HG03280 (cell line): ENCODE measurements around the gene PARL.
"Not testable (repeated sequence)": the region's sequence is repeated elsewhere in the genome, so short reads cannot be mapped to it uniquely, and the experiment has no call there.

Experiments
- ATAC-seq: cut with Tn5 transposase; IDR thresholded peaks from one replicate; pipeline ENCODE4 v1.9.1; 2021; ENCODE audit warnings: mild to moderate bottlenecking, moderate library complexity; ENCODE audit not compliant: unreplicated experiment

Gene PARL

DNA sequence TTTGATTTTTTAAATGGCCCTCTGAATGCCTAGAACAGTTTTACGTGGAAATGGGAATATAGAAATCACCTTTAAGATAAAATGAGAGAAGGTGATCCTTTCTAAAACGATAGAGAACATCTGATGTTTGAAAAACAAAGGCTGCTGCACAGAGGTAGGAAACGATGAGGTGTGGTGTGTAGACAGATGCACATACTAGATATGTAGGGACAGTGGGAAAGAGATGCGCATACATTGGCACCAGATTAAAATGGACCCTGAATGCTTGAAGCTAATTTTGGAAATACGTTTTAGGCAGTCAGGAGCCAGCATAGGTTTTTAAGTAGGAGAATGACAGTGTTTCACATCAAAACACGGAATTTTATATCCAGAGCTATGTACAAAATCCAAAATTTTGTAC, 88.3 kb downstream of the PARL start:
- ATAC-seq, result no peak

DNA sequence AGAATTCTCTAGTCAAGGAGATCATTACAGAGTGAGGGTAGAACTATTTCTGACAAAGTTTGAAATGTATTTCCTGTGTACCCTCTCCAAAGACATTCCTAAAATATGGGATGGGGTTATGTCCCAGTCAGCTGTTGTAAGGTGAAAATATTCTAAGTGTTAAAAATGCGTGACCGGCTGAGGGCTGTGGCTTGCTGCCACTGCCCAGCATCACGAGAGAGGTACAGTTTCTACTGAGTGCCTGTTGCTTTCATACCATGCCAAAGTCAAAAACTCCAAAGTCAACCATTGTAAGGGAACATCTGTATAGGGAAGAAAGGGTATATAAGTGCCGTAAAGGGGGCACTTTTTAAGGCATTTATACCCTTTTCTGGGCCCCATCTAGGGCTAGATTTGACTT, 90.2 kb downstream of the PARL start:
- ATAC-seq, result no peak

DNA sequence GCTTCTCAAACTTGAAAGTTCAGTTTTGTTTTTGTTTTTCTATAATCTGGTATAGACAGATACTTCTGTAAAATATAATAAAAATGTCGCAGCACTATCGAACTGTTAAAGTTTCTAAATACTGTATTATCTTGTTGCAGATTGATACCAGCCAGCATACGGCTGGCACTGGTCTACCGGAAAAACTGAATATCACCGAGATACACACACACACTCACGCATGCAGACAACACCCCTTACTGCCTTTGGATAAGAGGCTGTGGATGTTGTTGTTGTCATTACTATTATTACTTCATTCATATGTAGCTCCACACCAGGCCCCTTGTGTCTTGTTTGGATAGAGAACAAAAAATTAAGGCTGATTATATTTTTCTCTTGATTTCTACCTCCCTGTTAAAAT, 91.7 kb downstream of the PARL start:
- ATAC-seq, result no peak

DNA sequence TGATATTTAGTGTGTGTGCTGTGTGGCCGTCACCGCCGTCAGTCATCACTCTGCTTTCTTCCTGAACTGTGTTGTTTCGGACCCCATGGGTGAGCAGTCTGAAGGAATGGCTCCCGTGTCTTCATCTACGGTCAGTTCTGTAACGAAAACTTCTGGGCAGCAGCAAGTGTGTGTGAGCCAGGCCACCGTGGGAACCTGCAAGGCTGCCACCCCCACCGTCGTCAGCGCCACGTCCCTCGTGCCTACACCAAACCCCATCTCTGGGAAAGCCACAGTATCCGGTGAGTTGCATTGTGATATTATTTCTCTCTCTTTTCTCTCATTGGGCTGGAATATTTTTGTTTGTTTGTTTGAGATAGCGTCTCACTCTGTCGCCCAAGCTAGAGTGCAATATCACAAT, 94.0 kb downstream of the PARL start:
- no peak for ATAC-seq

DNA sequence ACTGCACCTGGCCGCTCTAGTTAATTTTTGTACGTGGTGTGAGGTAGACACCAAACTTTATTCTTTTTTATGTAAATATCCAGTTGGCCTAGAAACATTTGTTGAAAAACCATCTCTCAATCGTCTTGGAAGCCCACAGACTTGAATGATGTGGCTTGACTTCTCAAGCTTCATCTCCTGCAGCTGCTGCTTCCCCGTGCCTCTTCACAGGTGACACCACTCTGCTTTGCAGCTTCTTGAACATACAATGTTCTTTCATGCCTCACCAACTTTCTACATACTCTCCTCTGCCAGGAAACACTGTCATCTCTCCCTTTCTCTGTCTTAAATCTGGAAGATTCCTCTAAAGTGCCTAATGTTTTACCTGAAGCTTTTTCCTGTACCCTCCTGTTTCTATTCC, 94.9 kb downstream of the PARL start:
- no peak for ATAC-seq

DNA sequence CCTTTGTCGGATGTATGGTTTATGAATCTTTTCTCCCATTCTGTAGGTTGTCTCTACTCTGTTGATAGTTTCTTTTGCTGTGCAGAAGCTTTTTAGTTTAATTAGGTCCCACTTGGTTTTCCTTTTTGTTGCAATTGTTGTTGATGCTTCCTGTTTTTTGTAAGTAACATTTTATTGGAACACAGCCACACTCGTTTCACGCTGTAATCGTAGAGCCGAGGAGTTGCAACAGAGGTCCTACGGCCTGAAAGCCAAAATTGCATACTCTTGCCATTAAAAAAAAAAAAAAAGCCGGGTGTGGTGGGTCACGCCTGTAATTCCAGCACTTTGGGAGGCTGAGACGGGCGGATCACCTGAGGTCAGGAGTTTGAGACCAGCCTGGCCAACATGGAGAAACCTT, 100.2 kb downstream of the PARL start:
- not testable (repeated sequence) for ATAC-seq

DNA sequence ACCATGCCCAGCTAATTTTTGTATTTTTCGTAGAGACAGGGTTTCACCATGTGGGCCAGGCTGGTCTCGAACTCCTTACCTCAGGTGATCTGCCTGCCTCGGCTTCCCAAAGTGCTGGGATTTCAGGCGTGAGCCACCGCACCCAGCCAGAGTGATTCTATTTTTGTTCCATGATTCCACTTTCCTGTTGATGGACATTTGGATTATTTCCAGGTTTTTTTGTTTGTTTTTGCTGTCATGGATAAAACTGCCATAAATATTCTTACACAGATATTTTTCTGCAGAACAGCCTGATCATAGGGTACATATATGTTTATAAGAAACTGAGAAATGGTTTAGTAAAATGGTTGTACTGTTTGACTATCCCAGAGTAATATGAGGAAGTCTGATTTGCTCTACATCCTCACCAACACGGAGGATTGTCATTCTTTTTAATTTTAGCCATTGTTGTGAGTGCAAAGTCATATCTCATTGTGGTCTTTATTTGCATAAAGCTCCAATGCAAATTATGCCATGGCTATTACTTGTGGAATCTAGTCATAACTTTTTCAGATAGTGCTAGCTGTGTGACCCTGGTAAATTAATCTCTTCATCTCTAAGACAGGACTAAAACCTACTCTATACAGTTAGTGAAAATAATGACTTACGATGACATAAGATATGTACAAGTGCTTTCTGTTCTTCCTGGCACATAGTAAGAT, 102.0 kb downstream of the PARL start:
- no peak for ATAC-seq

DNA sequence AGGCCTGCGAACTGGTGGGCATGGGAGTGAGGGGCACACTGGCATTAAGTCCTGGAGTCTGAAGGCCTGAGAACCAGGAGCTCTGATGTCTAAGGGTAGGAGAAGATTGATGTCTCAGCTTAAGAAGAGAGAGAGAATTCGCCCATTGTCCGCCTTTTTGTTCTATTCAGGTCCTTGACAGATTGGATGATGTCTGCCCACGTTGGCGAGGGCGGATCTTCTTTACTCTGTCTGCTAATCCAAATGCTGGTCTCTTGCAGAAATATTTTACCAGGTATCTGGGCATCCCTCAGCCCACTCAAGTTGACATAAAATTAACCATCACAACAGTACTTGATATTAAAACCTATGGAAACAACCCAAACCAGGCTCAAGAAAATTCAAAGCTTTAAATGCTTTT, 103.4 kb downstream of the PARL start:
- no peak for ATAC-seq

DNA sequence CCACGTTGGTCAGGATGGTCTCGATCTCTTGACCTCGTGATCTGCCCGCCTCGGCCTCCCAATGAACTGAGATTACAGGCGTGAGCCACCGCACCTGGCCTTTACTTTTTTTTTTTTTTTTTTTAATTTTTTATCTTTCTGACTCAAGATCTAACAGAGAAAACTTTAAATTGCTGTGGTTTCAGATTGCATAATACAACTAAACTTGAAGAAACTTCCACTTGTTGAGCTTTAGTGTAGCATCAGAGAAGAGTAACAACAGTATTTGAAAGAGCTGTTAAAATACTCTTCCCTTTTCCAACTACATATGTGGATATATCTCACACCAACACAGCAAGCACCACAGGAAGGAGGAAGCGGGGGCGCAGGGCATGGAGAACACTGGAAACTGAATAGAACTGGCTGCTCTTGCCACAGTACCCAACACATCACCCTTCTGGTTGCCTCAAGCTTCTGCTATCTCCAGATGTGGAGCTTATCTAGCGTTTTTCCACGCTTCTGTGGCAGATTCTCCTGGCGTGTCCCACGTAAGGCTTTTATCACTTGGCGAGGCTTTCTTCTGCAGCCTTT, 104.7 kb downstream of the PARL start:
- ATAC-seq, result no peak
